NCI-H187 treated with DMSO at 0.1 percent for 48 hours (cell line): ENCODE data around the gene HK2.
"Not testable (repeated sequence)": the region's sequence is repeated elsewhere in the genome, so short reads cannot be mapped to it uniquely, and the experiment has no call there.

ENCODE experiments used
- DNase-seq: peaks from one replicate; lab custom pipeline; 2025; lab: John Stamatoyannopoulos, UW

Gene HK2

DNA sequence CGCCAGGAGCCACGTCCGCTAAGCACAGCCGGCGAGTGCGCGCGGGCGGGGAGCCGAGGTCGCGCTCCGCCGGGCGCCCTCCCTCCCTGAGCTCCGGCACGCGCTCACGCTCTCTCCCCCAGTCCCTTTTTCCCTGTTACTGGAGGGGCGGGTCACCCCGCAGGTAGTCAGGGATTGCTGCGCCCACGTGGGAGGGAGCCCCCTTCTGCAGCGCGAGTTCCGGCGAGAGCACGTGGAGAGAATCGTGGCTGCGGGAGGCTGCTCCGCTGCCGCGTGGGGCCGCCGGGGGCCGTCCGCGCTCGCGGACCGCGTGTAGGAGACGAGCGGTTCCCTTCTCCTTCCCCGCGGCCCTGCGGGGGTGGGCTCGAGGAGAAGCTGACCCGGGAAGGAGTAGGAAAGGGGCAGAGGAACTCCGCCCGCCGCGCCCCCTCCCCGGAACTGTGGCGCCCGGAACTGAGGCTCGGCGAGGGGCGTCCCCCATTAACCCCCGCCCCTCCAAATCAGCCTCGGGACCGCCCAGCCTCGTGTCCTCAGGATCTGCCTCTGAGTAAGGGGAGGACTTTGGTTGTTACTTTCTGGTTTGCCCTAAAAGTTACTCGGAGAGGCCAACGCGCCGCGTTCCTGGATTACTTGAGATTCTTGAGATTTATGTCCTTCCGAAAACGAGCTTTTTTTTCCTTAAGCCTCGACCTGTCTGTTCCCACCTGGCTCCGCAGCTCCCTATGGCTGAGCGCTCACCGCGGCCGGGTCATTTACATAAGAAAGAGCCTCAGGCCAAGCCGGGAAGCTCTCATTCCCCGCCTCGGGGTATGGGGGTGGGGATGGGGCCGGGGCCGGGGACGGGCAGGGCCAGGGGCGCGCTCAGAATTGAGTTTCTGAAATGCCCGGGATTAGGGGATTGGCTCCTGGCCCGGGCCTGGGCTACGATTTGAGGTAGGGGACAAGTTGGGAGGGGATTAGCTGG, 1.1 kb downstream of the HK2 start:
- DNase-seq = no peak

- DNase-seq = peak; percentile 32
These were observed 2.1 kb downstream of the HK2 start for GRCh38 chr2:74835831-74836674.

- no peak for DNase-seq
These were observed 2.9 kb downstream of the HK2 start for GRCh38 chr2:74836675-74837401.

GRCh38 chr2:74841641-74842040, 7.7 kb downstream of the HK2 start:
- DNase-seq = no peak

DNA sequence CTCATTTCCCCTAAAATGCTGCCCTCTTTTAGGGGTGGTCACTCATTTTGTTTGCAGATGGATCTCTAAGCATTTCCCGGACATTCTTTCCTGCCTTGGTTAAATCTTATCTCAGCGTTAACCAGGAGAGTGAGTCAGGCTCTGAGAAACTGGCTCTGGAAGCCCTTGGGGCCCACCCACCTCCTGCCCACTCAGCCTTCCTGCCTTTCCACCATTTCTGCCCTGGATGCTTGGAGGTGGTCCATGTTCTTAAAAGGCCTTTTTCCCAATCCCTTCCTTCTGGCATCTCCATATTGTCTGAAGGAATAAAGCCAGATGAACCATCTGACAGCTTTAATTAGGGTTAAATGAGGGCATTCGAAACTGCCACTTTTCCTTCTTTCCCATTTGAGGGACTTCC, 9.5 kb downstream of the HK2 start:
- no peak for DNase-seq

DNA sequence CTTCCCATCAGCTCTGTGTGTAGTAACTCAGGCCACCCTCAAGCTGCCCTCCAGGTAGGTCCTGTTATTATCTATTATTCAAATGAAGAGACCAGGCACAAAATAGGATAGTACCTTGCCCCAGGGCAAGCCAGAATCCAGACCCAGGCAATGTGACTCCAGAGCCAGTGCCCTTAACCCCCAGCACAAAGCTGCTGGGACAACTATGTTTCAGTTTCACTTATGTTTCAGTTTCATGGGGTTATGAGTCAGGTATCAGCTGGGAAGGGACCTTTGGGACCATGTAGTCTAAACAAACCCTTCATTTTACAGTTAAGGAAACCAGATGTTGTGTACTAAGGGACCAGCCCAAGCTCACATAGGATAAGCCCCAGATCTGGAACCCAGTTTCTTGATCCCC, 10.0 kb downstream of the HK2 start:
- DNase-seq = no peak

DNA sequence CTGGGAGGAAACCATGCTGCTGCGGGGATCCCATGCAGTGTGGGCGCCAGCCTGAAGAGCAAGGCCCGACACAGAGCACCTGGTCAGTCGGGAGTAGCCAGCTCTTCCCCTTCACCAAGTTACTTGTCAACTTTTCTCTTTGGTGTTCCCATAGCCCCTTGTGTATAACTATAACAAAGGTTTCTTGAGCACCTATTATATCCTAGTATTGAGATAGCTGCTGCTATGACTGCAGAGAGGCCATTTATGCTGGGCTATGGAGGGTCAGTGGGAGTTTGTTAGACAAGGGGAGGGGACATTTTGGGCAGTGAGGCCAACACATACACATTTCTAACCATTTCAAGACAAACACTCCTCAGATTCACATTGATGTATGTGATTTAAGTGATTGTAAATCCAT, 10.8 kb downstream of the HK2 start:
- no peak for DNase-seq

GRCh38 chr2:74845217-74845751, 11.4 kb downstream of the HK2 start:
- no peak for DNase-seq

- no peak for DNase-seq
These were observed 12.1 kb downstream of the HK2 start for GRCh38 chr2:74845991-74846390.

GRCh38 chr2:74846481-74846880, 12.6 kb downstream of the HK2 start:
- no peak for DNase-seq

DNA sequence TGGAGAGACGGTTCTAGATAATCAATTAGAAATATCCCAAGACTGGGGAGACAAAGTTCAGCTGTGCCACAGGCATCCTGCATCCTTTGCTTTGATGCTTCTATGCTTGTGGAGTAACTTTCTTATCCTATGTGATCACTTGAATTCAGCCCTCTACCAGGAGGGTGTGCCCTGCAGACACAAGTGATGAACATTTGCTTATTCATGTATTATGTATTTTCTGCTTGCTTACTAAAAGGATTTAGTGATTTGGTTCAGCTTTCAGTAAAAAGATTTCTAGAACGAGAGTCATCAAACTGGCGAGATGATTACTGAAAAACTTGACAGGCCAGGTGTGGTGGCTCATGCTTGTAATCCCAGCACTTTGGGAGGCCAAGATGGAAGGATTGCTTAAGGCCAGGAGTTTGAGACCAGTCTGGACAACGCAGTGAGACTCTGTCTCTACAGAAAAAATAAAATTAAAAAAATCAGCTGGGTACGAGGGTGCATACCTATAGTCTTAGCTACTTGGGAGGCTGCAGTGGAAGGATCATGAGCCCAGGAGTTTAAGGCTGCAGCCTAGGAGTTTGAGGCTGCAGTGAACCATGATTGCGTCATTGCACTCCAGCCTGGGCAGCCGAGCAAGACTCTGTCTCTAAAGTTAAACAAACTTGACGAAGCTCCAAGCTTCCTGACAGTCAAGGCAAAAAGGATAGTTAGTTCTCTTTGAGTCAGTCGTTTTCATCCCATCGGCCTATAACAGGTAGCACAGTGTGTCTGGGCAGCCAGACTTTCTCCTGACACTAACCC, 13.3 kb downstream of the HK2 start:
- no peak for DNase-seq

- no peak for DNase-seq
These were observed 15.4 kb downstream of the HK2 start for GRCh38 chr2:74849228-74849892.

GRCh38 chr2:74850496-74851190, 16.7 kb downstream of the HK2 start:
- no peak for DNase-seq

GRCh38 chr2:74851191-74851566, 17.3 kb downstream of the HK2 start:
- DNase-seq = no peak

GRCh38 chr2:74853360-74853759, 19.4 kb downstream of the HK2 start:
- not testable (repeated sequence) for DNase-seq

DNA sequence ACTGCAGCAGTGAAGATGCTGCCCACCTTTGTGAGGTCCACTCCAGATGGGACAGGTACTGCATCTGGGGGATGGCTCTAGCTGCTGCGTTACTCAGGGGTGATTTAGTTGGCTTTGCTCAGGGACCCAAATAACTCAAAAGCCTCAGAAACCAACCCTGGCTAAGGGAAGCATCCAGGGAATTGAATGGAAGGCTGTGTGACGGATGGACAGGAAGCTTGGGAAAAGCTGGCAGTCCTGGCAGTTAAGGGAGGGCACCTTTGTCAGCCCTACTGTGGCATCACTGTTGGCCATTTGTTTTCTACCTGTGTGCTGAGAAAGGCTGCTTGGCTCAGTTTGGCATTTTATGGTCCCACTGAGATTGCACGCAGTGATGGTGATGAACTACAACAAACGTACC, 20.5 kb downstream of the HK2 start:
- DNase-seq = no peak

DNA sequence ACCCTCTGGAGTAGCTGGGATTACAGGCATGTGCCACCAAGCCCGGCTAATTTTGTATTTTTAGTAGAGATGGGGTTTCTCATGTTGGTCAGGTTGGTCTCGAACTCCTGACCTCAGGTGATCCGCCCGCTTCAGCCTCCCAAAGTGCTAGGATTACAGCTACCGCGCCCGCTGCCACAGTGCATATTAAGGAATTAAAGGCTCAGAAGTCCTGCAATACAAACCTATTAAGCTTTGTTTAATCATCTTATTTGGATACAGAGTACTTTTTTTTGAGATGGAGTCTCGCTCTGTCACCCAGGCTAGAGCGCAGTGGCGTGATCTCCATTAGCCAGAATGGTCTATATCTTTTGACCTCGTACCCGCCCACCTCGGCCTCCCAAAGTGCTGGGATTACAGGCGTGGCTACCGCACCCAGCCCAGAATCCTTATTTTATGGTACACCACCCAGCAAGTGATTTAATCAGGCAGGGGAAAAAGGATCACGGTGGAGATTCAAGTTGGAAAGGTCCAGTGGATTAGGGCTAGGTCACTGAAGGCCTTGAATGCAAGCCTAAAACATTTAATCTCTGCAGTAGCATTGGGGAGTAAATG, 21.3 kb downstream of the HK2 start:
- DNase-seq = not testable (repeated sequence)

DNA sequence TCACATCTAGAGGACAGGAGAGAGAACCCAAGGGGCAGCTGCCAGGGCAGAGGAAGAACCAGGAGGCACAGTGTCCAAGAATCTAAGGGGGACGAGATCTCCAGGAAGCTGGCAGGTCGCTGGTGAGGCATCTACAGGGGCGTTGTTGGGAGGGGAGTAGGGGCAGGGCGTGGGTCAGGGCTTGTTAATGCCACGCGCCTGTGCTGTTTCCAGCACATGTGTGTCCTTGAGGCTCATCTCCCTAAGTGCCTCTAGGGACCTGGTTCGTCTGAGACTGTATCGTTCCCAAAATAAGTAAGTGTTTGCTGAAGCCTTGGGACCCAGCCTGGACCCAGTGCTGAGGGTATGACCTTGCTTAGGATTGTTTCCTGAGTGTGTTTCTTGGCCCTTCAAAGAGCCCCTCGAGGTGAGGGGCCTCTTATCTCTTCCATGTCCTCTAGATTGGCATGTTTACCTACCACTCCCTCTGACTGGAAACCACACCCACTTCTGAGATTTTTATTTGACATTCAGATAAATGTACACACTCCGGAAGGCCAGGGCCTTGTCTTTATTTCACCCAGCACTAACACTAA, 22.2 kb downstream of the HK2 start:
- DNase-seq = no peak

DNA sequence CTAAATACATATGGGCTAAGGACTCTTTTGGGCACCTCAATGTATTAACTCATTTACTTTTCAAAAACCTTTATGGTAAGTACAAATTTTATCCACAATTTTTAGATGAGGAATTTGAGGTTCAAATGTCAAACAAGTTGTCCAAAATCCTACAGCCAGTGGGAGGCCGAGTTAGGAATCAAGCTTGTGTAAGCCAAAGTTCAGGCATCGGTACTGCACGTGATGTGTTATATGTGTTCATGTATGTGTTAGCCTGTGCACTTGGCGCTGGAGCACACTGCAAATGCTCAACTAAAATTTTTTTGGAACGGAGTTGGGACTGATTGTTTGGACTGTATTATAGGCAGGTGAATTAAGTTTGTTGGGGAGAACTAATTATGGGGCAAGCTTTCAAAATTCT, 22.7 kb downstream of the HK2 start:
- no peak for DNase-seq
